ENCODE results near the gene SLC38A9. TPM values are rescaled to one million over a fixed set of nuclear protein-coding genes. Genes with fewer than 3 reads are reported as not detected.

The SLC38A9 gene
- total and polyA plus RNA-seq, 2 of the 8 experiments (the other 6 are each of a cell fraction or from before 2014, with no cell fraction given), result 29.2 to 43.7 TPM

GRCh38 chr5:55713871-55714270, 1.7 kb upstream of the SLC38A9 start:
- H4K5ac ChIP-seq (ENCODE audit: insufficient read length, low read depth, low read length), result no peak overlapping the region
- 0 out of 2 replicates have a peak, but pooled peaks cover 4% of the 10 kb centered on the region for H3K79me1 ChIP-seq (ENCODE audit: low read depth, low read length)
- no peak for DNase-seq (ENCODE audit: low read depth in 1 of 2, low spot score in 2 of 2)
- peaks cover 9% of the 10 kb centered on the region; the same call in 1 of the 2 replicates for H3K23me2 ChIP-seq (ENCODE audit: low read depth, low read length)
- H2BK15ac ChIP-seq (ENCODE audit: low read length), result no peak overlapping the region
- H3K4ac ChIP-seq (replicated peaks; ENCODE audit: insufficient read length, low read depth, low read length), result no peak overlapping the region
- H3K56ac ChIP-seq (replicated peaks; ENCODE audit: insufficient read length, low read depth, low read length), result no peak overlapping the region
- no peak overlapping the region for H2BK20ac ChIP-seq (ENCODE audit: low read length)
- no peak overlapping the region for H3K18ac ChIP-seq (ENCODE audit: extremely low read depth, low read length)
- peaks cover 0 to 3% (median 0%) of the 10 kb centered on the region in 4 experiments; a peak in 2 of 7 replicates for H3K4me1 ChIP-seq (replicated peaks in 1 of 4; ENCODE audit: control insufficient read depth in 3 of 4, insufficient read depth in 4 of 4, low read length in 3 of 4)
- TF ChIP-seq BACH1 (IDR thresholded peaks at IDR 0.05; ENCODE audit: low read length), result no peak
- no peak for TF ChIP-seq BRCA1 (IDR thresholded peaks at IDR 0.05; ENCODE audit: low read depth, low read length)
- no peak for TF ChIP-seq POLR2A (IDR thresholded peaks at IDR 0.05; ENCODE audit: control extremely low read depth in 1 of 2, low read depth in 2 of 2, low read length in 2 of 2)
- TF ChIP-seq SIRT6 (IDR thresholded peaks at IDR 0.05; ENCODE audit: low read length), result no peak
- no peak for TF ChIP-seq GABPA (IDR thresholded peaks at IDR 0.05; ENCODE audit: borderline replicate concordance, insufficient read depth, low read length)
- TF ChIP-seq SIN3A (conservative IDR thresholded peaks at IDR 0.05 in 1 of 2, IDR thresholded peaks at IDR 0.05 in 1 of 2; ENCODE audit: low read depth in 1 of 2, low read length in 2 of 2), result no peak
- no peak for TF ChIP-seq KDM4A (IDR thresholded peaks at IDR 0.05; ENCODE audit: low read depth, low read length, severe bottlenecking)
- H2BK12ac ChIP-seq (ENCODE audit: low read depth, low read length), result no peak overlapping the region
- 0 out of 4 replicates have a peak, but pooled peaks cover 0 to 6% of the 10 kb centered on the region in 2 experiments for H3K9me3 ChIP-seq (ENCODE audit: insufficient read depth in 2 of 2, low read depth in 1 of 2, low read length in 1 of 2)
- no peak overlapping the region for H2BK120ac ChIP-seq (replicated peaks; ENCODE audit: low read depth, low read length)
- H3K27me3 ChIP-seq (replicated peaks in 1 of 4; ENCODE audit: control insufficient read depth in 3 of 4, extremely low read depth in 1 of 4, insufficient read depth in 3 of 4, low read length in 3 of 4), result no peaks in the 10 kb centered on the region
- WGBS, 2 experiments (ENCODE audit: extremely low coverage in 1 of 2, insufficient coverage in 1 of 2, insufficient read length in 1 of 2, insufficient replicate concordance in 2 of 2, low coverage in 1 of 2, low lambda C conversion rate in 2 of 2, missing lambda C conversion rate in 1 of 2), result 87% methylated on average over 3 of the region's 3 CpGs; no CpG with 5 or more reads in 1 of the 2 experiments
- H4K20me1 ChIP-seq (replicated peaks in 1 of 2; ENCODE audit: control insufficient read depth in 1 of 2, insufficient read depth in 2 of 2, low read length in 2 of 2), result no peaks in the 10 kb centered on the region
- no peak overlapping the region for H4K8ac ChIP-seq (ENCODE audit: extremely low read depth, insufficient read depth, low read length)
- no peak overlapping the region for H2BK5ac ChIP-seq (ENCODE audit: low read depth, low read length)
- ChIA-PET CTCF (ENCODE audit: partially characterized antibody) (interaction anchor here (0.5 to 1.8 kb wide), 3 partner anchors 20 to 487 kb away, joined by 3 to 4 read pairs (median 3); no protein-coding TSS in a partner anchor), POLR2A (ENCODE audit: partially characterized antibody) (interaction anchor here (0.7 to 1.5 kb wide), 2 partner anchors 78 to 406 kb away, joined by 3 to 4 read pairs; partner anchors contain the start of gene MTREX)
- peaks cover 0 to 2% (median under 1%) of the 10 kb centered on the region in 4 experiments; a peak in 1 of 8 replicates for H3K36me3 ChIP-seq (ENCODE audit: control insufficient read depth in 2 of 4, insufficient read depth in 4 of 4, low read length in 3 of 4)
- peaks cover 0 to 8% of the 10 kb centered on the region in 2 experiments; a peak in 3 of 4 replicates for H3K79me2 ChIP-seq (ENCODE audit: control insufficient read depth in 1 of 2, insufficient read depth in 2 of 2, low read length in 2 of 2)
- no peak overlapping the region for H3K23ac ChIP-seq (ENCODE audit: insufficient read length)
- no peak overlapping the region for H3K27ac ChIP-seq (ENCODE audit: low read depth, low read length)
- no peak overlapping the region for H3K4me2 ChIP-seq (ENCODE audit: insufficient read depth in 1 of 2, low read depth in 2 of 2, low read length in 2 of 2)
- H3K4me3 ChIP-seq (ENCODE audit: extremely low read depth in 1 of 4, insufficient read depth in 2 of 4, low read depth in 3 of 4, low read length in 4 of 4), result no peak overlapping the region
- no peak overlapping the region for H2AK5ac ChIP-seq (ENCODE audit: low read depth, low read length)
- H3K9ac ChIP-seq (replicated peaks in 1 of 4; ENCODE audit: extremely low read depth in 1 of 4, low read depth in 3 of 4, low read length in 3 of 4), result no peak overlapping the region
- no peak overlapping the region for H3K14ac ChIP-seq (ENCODE audit: insufficient read length)
- H2AFZ ChIP-seq (ENCODE audit: low read length), result no peak overlapping the region
- no peak overlapping the region for H4K91ac ChIP-seq (replicated peaks; ENCODE audit: insufficient read length, low read length)
- no peak for FAIRE-seq

Measured in H1 (cell line).